Epithelial cell of esophagus (primary cell): ENCODE data around the gene CCM2.

ENCODE experiments used
- DNase-seq: peaks from one replicate; pipeline ENCODE4 v3.0.0; 2010; ENCODE audit warnings: low read depth
- H3K4me3 ChIP-seq: 2 replicates; pipeline ENCODE4 v1.5.1; 2011; ENCODE audit warnings: mild to moderate bottlenecking, low read length, control low read depth
- CTCF ChIP-seq: IDR thresholded peaks from 2 replicates; pipeline ENCODE4 v1.5.1; 2011; ENCODE audit warnings: low read depth, mild to moderate bottlenecking, low read length, control low read depth, inconsistent platforms; ENCODE audit not compliant: insufficient read depth; ENCODE audit errors: missing control alignments

Gene CCM2

GRCh38 chr7:45077579-45077978 lies 77.6 kb downstream of the CCM2 start:
- no peak for TF ChIP-seq CTCF
- DNase-seq = no peak
- no peak overlapping the region for H3K4me3 ChIP-seq

- H3K4me3 ChIP-seq = no peak overlapping the region
- DNase-seq = no peak
- no peak for TF ChIP-seq CTCF
These were observed 78.2 kb downstream of the CCM2 start for GRCh38 chr7:45078125-45078681.

- no peak for DNase-seq
- no peak for TF ChIP-seq CTCF
- H3K4me3 ChIP-seq = no peak overlapping the region
These were observed 80.4 kb downstream of the CCM2 start for GRCh38 chr7:45080265-45080957.

- DNase-seq = no peak
- TF ChIP-seq CTCF = no peak
These were observed 81.1 kb downstream of the CCM2 start for GRCh38 chr7:45080958-45081669.

GRCh38 chr7:45081670-45081974 lies 81.6 kb downstream of the CCM2 start:
- DNase-seq = no peak
- no peak overlapping the region for H3K4me3 ChIP-seq
- TF ChIP-seq CTCF = no peak

More at GRCh38 chr7:45080958-45081669, 81.1 kb downstream of the CCM2 start:
- no peak overlapping the region for H3K4me3 ChIP-seq

GRCh38 chr7:45082031-45082830 lies 82.2 kb downstream of the CCM2 start:
- H3K4me3 ChIP-seq = no peak overlapping the region
- no peak for TF ChIP-seq CTCF
- DNase-seq = no peak
